ENCODE measurements around the gene TRMT10A. TPM values are rescaled to one million over a fixed set of nuclear protein-coding genes. Genes with fewer than 3 reads are reported as not detected.
"Not testable (repeated sequence)": the region's sequence is repeated elsewhere in the genome, so short reads cannot be mapped to it uniquely, and the experiment has no call there.

Gene TRMT10A
- total RNA-seq, 1 donor from 2014 or later, result 1.2 TPM

- Histone ChIP-seq H3K4me3 (no peak overlapping the region), H3K27me3 (no peaks in the 10 kb centered on the region), H3K27ac (no peak overlapping the region), H3K4me1 (no peaks in the 10 kb centered on the region), H3K9me3 (no peaks in the 10 kb centered on the region), H3K36me3 (no peaks in the 10 kb centered on the region)
- TF ChIP-seq POLR2A (IDR thresholded peaks at IDR 0.05), result no peak
- TF ChIP-seq POLR2AphosphoS5 (IDR thresholded peaks at IDR 0.05; ENCODE audit: insufficient read depth in 1 of 2, low read depth in 1 of 2), result no peak
- TF ChIP-seq CTCF (IDR thresholded peaks at IDR 0.05), result no peak
- intact Hi-C loops (cut with DNase I), result no loop called here
- DNase-seq (ENCODE audit: extremely low spot score in 2 of 2), result no peak
Observed at GRCh38 chr4:99536271-99536670, 27.6 kb downstream of the TRMT10A start.

- H3K4me3 ChIP-seq; DNase-seq (ENCODE audit: extremely low spot score in 2 of 2); H3K9me3 ChIP-seq; H3K27ac ChIP-seq; H3K36me3 ChIP-seq; intact Hi-C loops (cut with DNase I); H3K4me1 ChIP-seq; H3K27me3 ChIP-seq: not testable (repeated sequence)
Observed at GRCh38 chr4:99534699-99535098, 29.1 kb downstream of the TRMT10A start.

GRCh38 chr4:99529956-99530355 is 33.9 kb downstream of the TRMT10A start:
- DNase-seq (ENCODE audit: extremely low spot score in 2 of 2), result no peak
- H3K36me3 ChIP-seq, result no peaks in the 10 kb centered on the region
- no peak overlapping the region for H3K27ac ChIP-seq
- TF ChIP-seq CTCF (IDR thresholded peaks at IDR 0.05) (no peak), POLR2AphosphoS5 (IDR thresholded peaks at IDR 0.05; ENCODE audit: insufficient read depth in 1 of 2, low read depth in 1 of 2) (no peak), POLR2A (IDR thresholded peaks at IDR 0.05) (no peak)
- H3K27me3 ChIP-seq, result no peaks in the 10 kb centered on the region
- no peaks in the 10 kb centered on the region for H3K9me3 ChIP-seq
- intact Hi-C loops (cut with DNase I), result no loop called here
- H3K4me1 ChIP-seq, result no peaks in the 10 kb centered on the region
- H3K4me3 ChIP-seq, result no peak overlapping the region

- DNase-seq (ENCODE audit: extremely low spot score in 2 of 2), result no peak
- TF ChIP-seq POLR2A (IDR thresholded peaks at IDR 0.05) (no peak), CTCF (IDR thresholded peaks at IDR 0.05) (no peak), POLR2AphosphoS5 (IDR thresholded peaks at IDR 0.05; ENCODE audit: insufficient read depth in 1 of 2, low read depth in 1 of 2) (no peak)
- intact Hi-C loops (cut with DNase I), result no loop called here
- H3K4me3 ChIP-seq, result no peak overlapping the region
- no peaks in the 10 kb centered on the region for H3K9me3 ChIP-seq
- H3K4me1 ChIP-seq, result no peaks in the 10 kb centered on the region
- no peaks in the 10 kb centered on the region for H3K27me3 ChIP-seq
- H3K36me3 ChIP-seq, result no peaks in the 10 kb centered on the region
- H3K27ac ChIP-seq, result no peak overlapping the region
Observed at GRCh38 chr4:99529228-99529627, 34.6 kb downstream of the TRMT10A start.

GRCh38 chr4:99518601-99519295 is 45.1 kb downstream of the TRMT10A start:
- no peaks in the 10 kb centered on the region for H3K27me3 ChIP-seq
- H3K9me3 ChIP-seq, result no peaks in the 10 kb centered on the region
- H3K4me3 ChIP-seq, result no peak overlapping the region
- H3K27ac ChIP-seq, result no peak overlapping the region
- no peaks in the 10 kb centered on the region for H3K36me3 ChIP-seq
- DNase-seq (ENCODE audit: extremely low spot score in 2 of 2), result no peak
- intact Hi-C loops (cut with DNase I), result no loop called here
- H3K4me1 ChIP-seq, result no peaks in the 10 kb centered on the region
- TF ChIP-seq POLR2A (IDR thresholded peaks at IDR 0.05), result no peak
- TF ChIP-seq POLR2AphosphoS5 (IDR thresholded peaks at IDR 0.05; ENCODE audit: insufficient read depth in 1 of 2, low read depth in 1 of 2), result no peak
- no peak for TF ChIP-seq CTCF (IDR thresholded peaks at IDR 0.05)

Measured in vagina (tissue), 2 donors.